Upper lobe of left lung (tissue), 4 donors: ENCODE measurements around the gene TMEM131L.
A peak's percentile ranks its signal among the peaks of the same experiment; 100 is the strongest.

Experiments used
- EP300 ChIP-seq, 4 donors: sonication (generic); formaldehyde crosslinking; IDR thresholded peaks; one replicate each; pipeline ENCODE4 v1.5.1; 2017; ENCODE audit warnings: antibody characterized with exemption in 4 of 4, control low read depth in 2 of 4
- POLR2A ChIP-seq, 4 donors: fragments of 450-650 bp; IDR thresholded peaks; one replicate each; pipeline ENCODE4 v1.5.1; 2016 to 2017; ENCODE audit warnings: antibody characterized with exemption in 4 of 4, mild to moderate bottlenecking in 2 of 4
- TF ChIP-seq, protein P1 (sequence below), 6 experiments: fragments of 450-650 bp in 4 of 6; fragments of 200-600 bp in 2 of 6; sonication (generic) in 2 of 6; IDR thresholded peaks; one replicate each; pipeline ENCODE4 v1.5.1; 2016 to 2019; ENCODE audit warnings: antibody characterized with exemption in 6 of 6

- no peak for TF ChIP-seq POLR2A (IDR thresholded peaks at IDR 0.05)
- TF ChIP-seq, protein P1, sequence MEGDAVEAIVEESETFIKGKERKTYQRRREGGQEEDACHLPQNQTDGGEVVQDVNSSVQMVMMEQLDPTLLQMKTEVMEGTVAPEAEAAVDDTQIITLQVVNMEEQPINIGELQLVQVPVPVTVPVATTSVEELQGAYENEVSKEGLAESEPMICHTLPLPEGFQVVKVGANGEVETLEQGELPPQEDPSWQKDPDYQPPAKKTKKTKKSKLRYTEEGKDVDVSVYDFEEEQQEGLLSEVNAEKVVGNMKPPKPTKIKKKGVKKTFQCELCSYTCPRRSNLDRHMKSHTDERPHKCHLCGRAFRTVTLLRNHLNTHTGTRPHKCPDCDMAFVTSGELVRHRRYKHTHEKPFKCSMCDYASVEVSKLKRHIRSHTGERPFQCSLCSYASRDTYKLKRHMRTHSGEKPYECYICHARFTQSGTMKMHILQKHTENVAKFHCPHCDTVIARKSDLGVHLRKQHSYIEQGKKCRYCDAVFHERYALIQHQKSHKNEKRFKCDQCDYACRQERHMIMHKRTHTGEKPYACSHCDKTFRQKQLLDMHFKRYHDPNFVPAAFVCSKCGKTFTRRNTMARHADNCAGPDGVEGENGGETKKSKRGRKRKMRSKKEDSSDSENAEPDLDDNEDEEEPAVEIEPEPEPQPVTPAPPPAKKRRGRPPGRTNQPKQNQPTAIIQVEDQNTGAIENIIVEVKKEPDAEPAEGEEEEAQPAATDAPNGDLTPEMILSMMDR (IDR thresholded peaks at IDR 0.05): peak in 1 of 6 experiments; percentile 8
- TF ChIP-seq EP300 (IDR thresholded peaks at IDR 0.05): no peak
These were observed 183.4 kb downstream of the TMEM131L start for GRCh38 chr4:153649572-153649991.
